Spleen (tissue), 11 donors: ENCODE measurements around the gene SPINK14. TPM values are rescaled to one million over a fixed set of nuclear protein-coding genes. Genes with fewer than 3 reads are reported as not detected.

Experiments
- DNase-seq: peaks from one replicate; pipeline ENCODE4 v3.0.0-alpha.2; 2020
- H3K27ac ChIP-seq, 8 donors: fragments of 200-600 bp; sonication (generic) in 7 of 8; 1 replicate in 4 of 8; 2 replicates in 4 of 8; pipeline versions ENCODE4 v1.5.0 to v1.8.0; 2016 to 2021; ENCODE audit warnings: inconsistent platforms in 4 of 8, mild to moderate bottlenecking in 4 of 8, moderate library complexity in 1 of 8
- H3K27me3 ChIP-seq, 7 donors: fragments of 200-600 bp; sonication (generic) in 6 of 7; replicated peaks in 1 of 7; 1 replicate in 4 of 7; 2 replicates in 3 of 7; pipeline versions ENCODE4 v1.5.0 to v1.8.0; 2016 to 2021; ENCODE audit warnings: inconsistent platforms in 3 of 7, mild to moderate bottlenecking in 1 of 7
- H3K36me3 ChIP-seq, 6 donors: fragments of 200-600 bp; sonication (generic) in 5 of 6; 1 replicate in 4 of 6; 2 replicates in 2 of 6; pipeline versions ENCODE4 v1.5.0 to v1.8.0; 2016 to 2021; ENCODE audit warnings: inconsistent platforms in 2 of 6
- H3K4me1 ChIP-seq, 6 donors: fragments of 200-600 bp; sonication (generic) in 5 of 6; 1 replicate in 3 of 6; 2 replicates in 3 of 6; pipeline versions ENCODE4 v1.5.0 to v1.8.0; 2016 to 2021; ENCODE audit warnings: inconsistent platforms in 3 of 6
- H3K4me3 ChIP-seq, 8 donors: fragments of 200-600 bp; sonication (generic) in 7 of 8; 1 replicate in 4 of 8; 2 replicates in 4 of 8; pipeline versions ENCODE4 v1.5.0 to v1.8.0; 2016 to 2021; ENCODE audit warnings: inconsistent platforms in 4 of 8, mild to moderate bottlenecking in 4 of 8, moderate library complexity in 2 of 8
- H3K9me3 ChIP-seq, 8 donors: fragments of 200-600 bp; sonication (generic) in 7 of 8; 1 replicate in 4 of 8; 2 replicates in 4 of 8; pipeline versions ENCODE4 v1.5.0 to v1.8.0; 2016 to 2021; ENCODE audit warnings: inconsistent platforms in 4 of 8
- CTCF ChIP-seq, 11 experiments: fragments of 200-600 bp in 7 of 11; fragments of 450-650 bp in 4 of 11; sonication (generic) in 4 of 11; IDR thresholded peaks in 8 of 11; conservative IDR thresholded peaks in 3 of 11; 1 replicate in 7 of 11; 2 replicates in 4 of 11; pipeline versions ENCODE4 v1.4.0 to v1.8.0; 2016 to 2021; ENCODE audit warnings: antibody characterized with exemption in 11 of 11, inconsistent platforms in 4 of 11, mild to moderate bottlenecking in 1 of 11
- POLR2A ChIP-seq, 3 donors: fragments of 450-650 bp; IDR thresholded peaks; one replicate each; pipeline ENCODE4 v1.5.1; 2017; ENCODE audit warnings: antibody characterized with exemption in 3 of 3, mild to moderate bottlenecking in 1 of 3
- POLR2AphosphoS5 ChIP-seq, 3 donors: sonication (generic); formaldehyde crosslinking; IDR thresholded peaks; one replicate each; pipeline ENCODE4 v1.5.1; 2017; ENCODE audit warnings: antibody characterized with exemption in 3 of 3
- WGBS, 5 donors: extraction: QIAGEN DNeasy Blood & Tissue Kit in 3 of 5; methylation state at CpG; one replicate each; pipeline versions ENCODE4 v1.1.5 to v1.1.7; 2013 to 2018; 5-methylcytosine and 5-hydroxymethylcytosine counted together
- intact Hi-C: fragments of 100-400 bp; cut with DNase I; formaldehyde crosslinking; loops from one replicate; pipeline ENCODE4 v1.15.0; 2023; ENCODE audit warnings: low total_unique reads
- polyA plus RNA-seq, 3 donors: library from polyadenylated mRNA; stranded (reverse); fragments of 200-250 nt; gene quantifications; one replicate each; pipeline ENCODE4 v1.2.1, GENCODE V29; 2013
- total RNA-seq, 7 donors: library from RNA; depleted of rRNA in 3 of 7; stranded (reverse); fragments of >200 nt in 3 of 7; fragmentation: NEBNext Ultra II Directional in 4 of 7; extraction: Animal tissue kit (Norgen Biotek cat#: 25700) in 4 of 7; gene quantifications; one replicate each; pipeline versions ENCODE4 v1.1.0 to v1.2.1, GENCODE V29; 2016 to 2021
- donor health status: healthy with polysubstance abuse.
- donor health status: DM: no; HTN: no; CAD: no; lungs with moderate emphysema.
- donor health status: DM: no; HTN: no; CAD: no.
- donor health status: Bipolar disorder and iron deficiency.
- donor health status: healthy.
- donor health status: DM: no; HTN: no; CAD: no.
- donor health status: DM: yes; HTN: yes; CAD: no.

The SPINK14 gene
- total and polyA plus RNA-seq, 10 donors = not detected

DNA sequence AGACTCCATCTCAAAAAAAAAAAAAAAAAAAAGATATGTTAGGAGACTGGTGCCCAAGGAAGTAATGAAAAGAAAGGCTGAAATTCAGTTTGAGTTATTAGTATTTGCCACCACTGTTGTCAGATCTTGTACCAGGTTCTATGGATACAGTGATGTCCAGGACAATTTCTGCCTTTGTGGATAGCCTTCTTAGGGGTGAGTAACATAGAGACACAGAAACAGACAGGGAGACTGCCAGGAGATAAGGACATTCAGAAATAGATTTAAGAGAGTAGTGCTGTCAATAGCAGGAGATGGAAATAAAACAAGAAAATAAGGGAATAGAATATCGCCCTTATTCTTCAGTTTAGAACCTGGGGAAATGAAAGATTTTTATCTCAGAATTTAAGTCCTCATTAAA is 6.3 kb upstream of the SPINK14 start:
- no peak overlapping the region for H3K4me3 ChIP-seq
- DNase-seq = no peak
- no peaks in the 10 kb centered on the region for H3K36me3 ChIP-seq
- 88 to 100% (median 92%) methylated on average over 1 of the region's 1 CpG for WGBS, 5 donors
- H3K27me3 ChIP-seq = no peaks in the 10 kb centered on the region
- H3K4me1 ChIP-seq = no peaks in the 10 kb centered on the region
- TF ChIP-seq CTCF (IDR thresholded peaks at IDR 0.05 in 8 of 11, conservative IDR thresholded peaks at IDR 0.05 in 3 of 11) (no peak), POLR2AphosphoS5 (IDR thresholded peaks at IDR 0.05) (no peak), POLR2A (IDR thresholded peaks at IDR 0.05) (no peak)
- intact Hi-C loops = no loop called here
- no peak overlapping the region for H3K27ac ChIP-seq
- H3K9me3 ChIP-seq = no peaks in the 10 kb centered on the region

GRCh38 chr5:148163345-148163744 is 5.0 kb upstream of the SPINK14 start:
- no peak for DNase-seq
- WGBS, 5 donors = 75 to 96% (median 83%) methylated on average over 1 of the region's 1 CpG
- no peaks in the 10 kb centered on the region for H3K27me3 ChIP-seq
- H3K9me3 ChIP-seq = no peaks in the 10 kb centered on the region
- no peaks in the 10 kb centered on the region for H3K4me1 ChIP-seq
- intact Hi-C loops = no loop called here
- H3K27ac ChIP-seq = no peak overlapping the region
- H3K4me3 ChIP-seq = no peak overlapping the region
- TF ChIP-seq POLR2A (IDR thresholded peaks at IDR 0.05) (no peak), CTCF (IDR thresholded peaks at IDR 0.05 in 8 of 11, conservative IDR thresholded peaks at IDR 0.05 in 3 of 11) (no peak), POLR2AphosphoS5 (IDR thresholded peaks at IDR 0.05) (no peak)
- H3K36me3 ChIP-seq = no peaks in the 10 kb centered on the region

- no peak for DNase-seq
- 83 to 87% (median 86%) methylated on average over 4 of the region's 4 CpGs for WGBS, 5 donors
- Histone ChIP-seq H3K4me1 (no peaks in the 10 kb centered on the region), H3K9me3 (no peaks in the 10 kb centered on the region), H3K36me3 (no peaks in the 10 kb centered on the region), H3K27ac (no peak overlapping the region), H3K27me3 (peaks cover 0 to under 1% (median 0%) of the 10 kb centered on the region in 7 donors), H3K4me3 (no peak overlapping the region)
- TF ChIP-seq POLR2A (IDR thresholded peaks at IDR 0.05) (no peak), CTCF (IDR thresholded peaks at IDR 0.05 in 8 of 11, conservative IDR thresholded peaks at IDR 0.05 in 3 of 11) (no peak), POLR2AphosphoS5 (IDR thresholded peaks at IDR 0.05) (no peak)
- intact Hi-C loops = no loop called here
Observed at GRCh38 chr5:148166550-148167283, 1.6 kb upstream of the SPINK14 start.

GRCh38 chr5:148172377-148172776 is 4.0 kb downstream of the SPINK14 start:
- TF ChIP-seq POLR2AphosphoS5 (IDR thresholded peaks at IDR 0.05) (no peak), CTCF (IDR thresholded peaks at IDR 0.05 in 8 of 11, conservative IDR thresholded peaks at IDR 0.05 in 3 of 11) (no peak), POLR2A (IDR thresholded peaks at IDR 0.05) (no peak)
- Histone ChIP-seq H3K9me3 (no peaks in the 10 kb centered on the region), H3K27me3 (peaks cover 0 to 11% (median 0%) of the 10 kb centered on the region in 7 donors), H3K4me3 (no peak overlapping the region), H3K4me1 (no peaks in the 10 kb centered on the region), H3K36me3 (no peaks in the 10 kb centered on the region), H3K27ac (no peak overlapping the region)
- DNase-seq = no peak
- intact Hi-C loops = no loop called here
- WGBS, 5 donors = 76 to 88% (median 79%) methylated on average over 2 of the region's 2 CpGs
